ENCODE measurements around the gene SH3GL1.

The SH3GL1 gene

GRCh38 chr19:4406626-4407025 is 6.3 kb upstream of the SH3GL1 start:
- Histone ChIP-seq H3K4me3 (ENCODE audit: low read length) (no peak overlapping the region), H3K9me2 (replicated peaks; ENCODE audit: insufficient read depth, low read length) (no peaks in the 10 kb centered on the region), H3K9me3 (replicated peaks; ENCODE audit: insufficient read depth, low read length) (no peaks in the 10 kb centered on the region), H3K36me3 (replicated peaks; ENCODE audit: insufficient read depth, low read length) (peaks cover 9% of the 10 kb centered on the region; the same call in 1 of the 2 replicates), H3K4me2 (ENCODE audit: low read depth, low read length) (no peak overlapping the region), H3K9ac (ENCODE audit: low read length) (no peak overlapping the region), H3K27me3 (replicated peaks; ENCODE audit: insufficient read depth, low read length) (no peaks in the 10 kb centered on the region), H4K20me1 (ENCODE audit: insufficient read depth, low read length) (peaks cover 24% of the 10 kb centered on the region; the same call in 1 of the 2 replicates), H2AFZ (ENCODE audit: low read length) (no peak overlapping the region), H3K27ac (ENCODE audit: low read length) (no peak overlapping the region), H3F3A (ENCODE audit: insufficient read depth, low read length) (peaks cover 4% of the 10 kb centered on the region; the same call in 1 of the 2 replicates), H3K79me2 (ENCODE audit: low read length) (peaks cover 88% of the 10 kb centered on the region), H3K4me1 (ENCODE audit: low read length) (peaks cover 15% of the 10 kb centered on the region)
- TF ChIP-seq CTCF (IDR thresholded peaks at IDR 0.05; ENCODE audit: low read length), result no peak
- no peak for TF ChIP-seq EZH2phosphoT487 (IDR thresholded peaks at IDR 0.05; ENCODE audit: low read length)
- TF ChIP-seq EZH2 (optimal IDR thresholded peaks at IDR 0.05; ENCODE audit: low read depth, low read length), result no peak
- DNase-seq, result no peak

GRCh38 chr19:4405977-4406376 is 5.6 kb upstream of the SH3GL1 start:
- DNase-seq, result no peak
- peaks cover 17% of the 10 kb centered on the region for H3K4me1 ChIP-seq (ENCODE audit: low read length)
- no peak overlapping the region for H3K4me2 ChIP-seq (ENCODE audit: low read depth, low read length)
- H3K9ac ChIP-seq (ENCODE audit: low read length), result no peak overlapping the region
- H3F3A ChIP-seq (ENCODE audit: insufficient read depth, low read length), result peaks cover 5% of the 10 kb centered on the region; the same call in 1 of the 2 replicates
- no peaks in the 10 kb centered on the region for H3K9me2 ChIP-seq (replicated peaks; ENCODE audit: insufficient read depth, low read length)
- H2AFZ ChIP-seq (ENCODE audit: low read length), result no peak overlapping the region
- no peak overlapping the region for H3K4me3 ChIP-seq (ENCODE audit: low read length)
- no peaks in the 10 kb centered on the region for H3K9me3 ChIP-seq (replicated peaks; ENCODE audit: insufficient read depth, low read length)
- TF ChIP-seq CTCF (IDR thresholded peaks at IDR 0.05; ENCODE audit: low read length) (no peak), EZH2phosphoT487 (IDR thresholded peaks at IDR 0.05; ENCODE audit: low read length) (no peak), EZH2 (optimal IDR thresholded peaks at IDR 0.05; ENCODE audit: low read depth, low read length) (no peak)
- H3K27ac ChIP-seq (ENCODE audit: low read length), result no peak overlapping the region
- peaks cover 9% of the 10 kb centered on the region; the same call in 1 of the 2 replicates for H3K36me3 ChIP-seq (replicated peaks; ENCODE audit: insufficient read depth, low read length)
- no peaks in the 10 kb centered on the region for H3K27me3 ChIP-seq (replicated peaks; ENCODE audit: insufficient read depth, low read length)
- H4K20me1 ChIP-seq (ENCODE audit: insufficient read depth, low read length), result peaks cover 24% of the 10 kb centered on the region; the same call in 1 of the 2 replicates
- peaks cover 84% of the 10 kb centered on the region for H3K79me2 ChIP-seq (ENCODE audit: low read length)

- H3K9me3 ChIP-seq (replicated peaks; ENCODE audit: insufficient read depth, low read length), result no peaks in the 10 kb centered on the region
- peaks cover 10% of the 10 kb centered on the region; the same call in 1 of the 2 replicates for H3F3A ChIP-seq (ENCODE audit: insufficient read depth, low read length)
- H2AFZ ChIP-seq (ENCODE audit: low read length), result peak overlapping the region; percentile 72
- H3K9ac ChIP-seq (ENCODE audit: low read length), result peak overlapping the region; percentile 99
- peak overlapping the region; percentile 87 for H3K4me2 ChIP-seq (ENCODE audit: low read depth, low read length)
- H3K27ac ChIP-seq (ENCODE audit: low read length), result peak overlapping the region; percentile 33; the same call in 1 of the 2 replicates
- peak overlapping the region; percentile 100 for H3K4me3 ChIP-seq (ENCODE audit: low read length)
- no peaks in the 10 kb centered on the region for H3K27me3 ChIP-seq (replicated peaks; ENCODE audit: insufficient read depth, low read length)
- TF ChIP-seq EZH2 (optimal IDR thresholded peaks at IDR 0.05; ENCODE audit: low read depth, low read length) (no peak), CTCF (IDR thresholded peaks at IDR 0.05; ENCODE audit: low read length) (no peak), EZH2phosphoT487 (IDR thresholded peaks at IDR 0.05; ENCODE audit: low read length) (no peak)
- H3K79me2 ChIP-seq (ENCODE audit: low read length), result peaks cover 79% of the 10 kb centered on the region
- peak; percentile 12 for DNase-seq
- H3K9me2 ChIP-seq (replicated peaks; ENCODE audit: insufficient read depth, low read length), result no peaks in the 10 kb centered on the region
- peaks cover 6% of the 10 kb centered on the region; the same call in 1 of the 2 replicates for H3K36me3 ChIP-seq (replicated peaks; ENCODE audit: insufficient read depth, low read length)
- peaks cover 16% of the 10 kb centered on the region; the same call in 1 of the 2 replicates for H4K20me1 ChIP-seq (ENCODE audit: insufficient read depth, low read length)
- peaks cover 17% of the 10 kb centered on the region for H3K4me1 ChIP-seq (ENCODE audit: low read length)
Measured at GRCh38 chr19:4403005-4403761, 2.8 kb upstream of the SH3GL1 start.
